BJ (cell line): Measurements from ENCODE around the gene PHRF1. TPM values are rescaled to one million over a fixed set of nuclear protein-coding genes. Genes with fewer than 3 reads are reported as not detected.

Experiments used
- CTCF ChIA-PET: fragments of 350-600 bp; formaldehyde crosslinking; extraction: SDS; loops from one replicate; lab custom pipeline; 2021; ENCODE audit warnings: antibody characterized with exemption, inconsistent platforms; lab: Yijun Ruan, JAX
- POLR2A ChIA-PET: fragments of 300-600 bp; sonication (Branson Sonifier 250); formaldehyde crosslinking; extraction: SDS; loops from one replicate; lab custom pipeline; 2021; ENCODE audit warnings: antibody characterized with exemption; lab: Charles Lee
- DNase-seq: peaks from one replicate; pipeline ENCODE4 v3.0.0-alpha.2; 2011; ENCODE audit warnings: low read depth
- H3K27me3 ChIP-seq: 2 replicates; pipeline ENCODE4 v1.6.0; 2011; ENCODE audit warnings: low read length; ENCODE audit not compliant: control insufficient read depth, insufficient read depth
- H3K36me3 ChIP-seq: 2 replicates; pipeline ENCODE4 v1.5.1; 2011; ENCODE audit warnings: low read length; ENCODE audit not compliant: control insufficient read depth, insufficient read depth
- H3K4me3 ChIP-seq: 2 replicates; pipeline ENCODE4 v1.5.1; 2011; ENCODE audit warnings: low read depth, mild to moderate bottlenecking, control low read depth, low read length
- CTCF ChIP-seq: IDR thresholded peaks from 2 replicates; pipeline ENCODE4 v1.5.1; 2011; ENCODE audit warnings: low read depth, mild to moderate bottlenecking, control low read depth, inconsistent platforms, low read length, moderate library complexity; ENCODE audit not compliant: insufficient read depth
- polyA plus RNA-seq: library from polyadenylated mRNA; depleted of rRNA; stranded (reverse); fragments of >200 nt; gene quantifications from 2 replicates; pipeline ENCODE4 v1.2.3, GENCODE V29; 2011

The PHRF1 gene
- polyA plus RNA-seq, 1 experiment, result 10.7 TPM

GRCh38 chr11:595400-595799, 19.1 kb downstream of the PHRF1 start:
- POLR2A ChIA-PET, result no interaction called here
- no peak for TF ChIP-seq CTCF
- Histone ChIP-seq H3K4me3 (no peak overlapping the region), H3K27me3 (no peaks in the 10 kb centered on the region), H3K36me3 (peaks cover 44% of the 10 kb centered on the region)
- no peak for DNase-seq
- CTCF ChIA-PET, result no interaction called here

GRCh38 chr11:596374-596773, 20.1 kb downstream of the PHRF1 start:
- TF ChIP-seq CTCF, result no peak
- H3K4me3 ChIP-seq, result no peak overlapping the region
- ChIA-PET CTCF (interaction anchor here (0.9 kb wide), 1 partner anchor 12 kb away, joined by 3 read pairs; no protein-coding TSS in a partner anchor), POLR2A (no interaction called here)
- no peaks in the 10 kb centered on the region for H3K27me3 ChIP-seq
- H3K36me3 ChIP-seq, result peaks cover 44% of the 10 kb centered on the region
- no peak for DNase-seq

- no peaks in the 10 kb centered on the region for H3K27me3 ChIP-seq
- no peak for TF ChIP-seq CTCF
- DNase-seq, result no peak
- POLR2A ChIA-PET, result no interaction called here
- peaks cover 49% of the 10 kb centered on the region for H3K36me3 ChIP-seq
- H3K4me3 ChIP-seq, result no peak overlapping the region
- CTCF ChIA-PET, result no interaction called here
Measured at GRCh38 chr11:597166-597725, 21.0 kb downstream of the PHRF1 start.

GRCh38 chr11:598005-598680, 21.9 kb downstream of the PHRF1 start:
- CTCF ChIA-PET, result no interaction called here
- no peaks in the 10 kb centered on the region for H3K27me3 ChIP-seq
- POLR2A ChIA-PET, result no interaction called here
- H3K36me3 ChIP-seq, result peaks cover 44% of the 10 kb centered on the region
- no peak for DNase-seq
- no peak for TF ChIP-seq CTCF
- no peak overlapping the region for H3K4me3 ChIP-seq

- no peak for DNase-seq
- peaks cover 51% of the 10 kb centered on the region for H3K36me3 ChIP-seq
- POLR2A ChIA-PET, result no interaction called here
- no peaks in the 10 kb centered on the region for H3K27me3 ChIP-seq
- CTCF ChIA-PET, result interaction anchor here (2.1 kb wide), 1 partner anchor 10 kb away, joined by 5 read pairs; no protein-coding TSS in a partner anchor
- no peak overlapping the region for H3K4me3 ChIP-seq
- no peak for TF ChIP-seq CTCF
Measured at GRCh38 chr11:601573-602245, 25.4 kb downstream of the PHRF1 start.
